Lower lobe of right lung (tissue), 2 donors: ENCODE measurements around the gene RAB21. TPM values are rescaled to one million over a fixed set of nuclear protein-coding genes. Genes with fewer than 3 reads are reported as not detected.

Experiments
- ATAC-seq, 2 donors: fragments of 200-7000 bp; cut with Tn5 transposase; one replicate each; pipeline ENCODE4 v1.9.1; 2020 to 2022; ENCODE audit warnings: mild to moderate bottlenecking in 2 of 2, moderate library complexity in 2 of 2
- DNase-seq: peaks from one replicate; pipeline ENCODE4 v3.0.0-alpha.2; 2020
- H3K27ac ChIP-seq: fragments of 200-600 bp; one replicate; pipeline ENCODE4 v1.8.0; 2022
- H3K27me3 ChIP-seq: fragments of 200-600 bp; one replicate; pipeline ENCODE4 v1.8.0; 2022; ENCODE audit warnings: low read depth
- H3K36me3 ChIP-seq: fragments of 200-600 bp; one replicate; pipeline ENCODE4 v1.8.0; 2022; ENCODE audit warnings: mild to moderate bottlenecking
- H3K4me1 ChIP-seq: fragments of 200-600 bp; one replicate; pipeline ENCODE4 v1.8.0; 2022
- H3K4me3 ChIP-seq: fragments of 200-600 bp; one replicate; pipeline ENCODE4 v1.8.0; 2022; ENCODE audit warnings: mild to moderate bottlenecking
- H3K9me3 ChIP-seq: fragments of 200-600 bp; one replicate; pipeline ENCODE4 v1.8.0; 2022
- intact Hi-C: fragments of 100-400 bp; cut with DNase I; formaldehyde crosslinking; loops from one replicate; pipeline ENCODE4 v1.11.0; 2022
- total RNA-seq: library from RNA; stranded (reverse); fragmentation: NEBNext Ultra II Directional; extraction: Animal tissue kit (Norgen Biotek cat#: 25700); gene quantifications from one replicate; pipeline ENCODE4 v1.2.1, GENCODE V29; 2021
- TF ChIP-seq, protein P1 (sequence below): fragments of 200-600 bp; IDR thresholded peaks from one replicate; pipeline ENCODE4 v1.8.0; 2022; ENCODE audit warnings: antibody characterized with exemption, mild to moderate bottlenecking
- donor health status: DM: no; HTN: yes; CAD: no; lungs with severe emphysema.

Gene RAB21
- total RNA-seq, 1 donor from 2014 or later, result 67.1 TPM

DNA sequence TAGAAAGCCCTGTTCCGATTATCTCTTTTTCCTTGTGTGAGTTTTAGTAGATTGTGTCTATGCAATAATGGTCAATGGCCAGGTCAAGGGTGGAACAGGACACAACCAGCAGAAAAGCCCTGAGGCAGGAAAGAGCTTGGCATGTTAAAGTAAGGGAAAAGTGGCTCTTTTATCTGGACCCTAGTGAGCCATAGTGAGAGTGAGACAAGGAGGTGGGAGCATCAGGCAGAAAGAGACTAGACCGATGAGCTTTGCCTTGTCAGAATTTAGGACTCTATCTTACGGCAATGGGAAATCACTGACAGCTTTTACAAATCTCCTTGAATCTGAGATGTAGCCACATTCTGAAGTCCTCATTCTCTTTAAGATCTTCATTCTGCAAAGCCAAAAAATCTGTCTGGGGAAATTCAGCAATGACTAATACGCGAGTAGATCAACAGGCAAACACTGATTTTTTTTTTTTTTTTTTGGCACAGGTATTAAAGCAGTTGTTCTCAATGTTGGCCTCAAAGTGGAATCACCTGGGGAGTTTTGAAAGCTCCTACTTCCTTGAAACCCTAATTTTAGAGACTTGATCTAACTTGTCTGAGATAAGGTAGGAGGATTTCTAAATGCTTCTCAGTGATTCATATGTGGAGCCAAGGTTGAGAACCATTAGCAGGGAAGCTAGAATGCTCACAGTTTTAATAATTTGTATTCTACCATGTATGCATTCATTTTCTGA, 34.9 kb upstream of the RAB21 start:
- Histone ChIP-seq H3K27me3 (no peaks in the 10 kb centered on the region), H3K4me1 (no peaks in the 10 kb centered on the region), H3K9me3 (no peaks in the 10 kb centered on the region), H3K36me3 (no peaks in the 10 kb centered on the region), H3K4me3 (no peak overlapping the region), H3K27ac (no peak overlapping the region)
- TF ChIP-seq, protein P1, sequence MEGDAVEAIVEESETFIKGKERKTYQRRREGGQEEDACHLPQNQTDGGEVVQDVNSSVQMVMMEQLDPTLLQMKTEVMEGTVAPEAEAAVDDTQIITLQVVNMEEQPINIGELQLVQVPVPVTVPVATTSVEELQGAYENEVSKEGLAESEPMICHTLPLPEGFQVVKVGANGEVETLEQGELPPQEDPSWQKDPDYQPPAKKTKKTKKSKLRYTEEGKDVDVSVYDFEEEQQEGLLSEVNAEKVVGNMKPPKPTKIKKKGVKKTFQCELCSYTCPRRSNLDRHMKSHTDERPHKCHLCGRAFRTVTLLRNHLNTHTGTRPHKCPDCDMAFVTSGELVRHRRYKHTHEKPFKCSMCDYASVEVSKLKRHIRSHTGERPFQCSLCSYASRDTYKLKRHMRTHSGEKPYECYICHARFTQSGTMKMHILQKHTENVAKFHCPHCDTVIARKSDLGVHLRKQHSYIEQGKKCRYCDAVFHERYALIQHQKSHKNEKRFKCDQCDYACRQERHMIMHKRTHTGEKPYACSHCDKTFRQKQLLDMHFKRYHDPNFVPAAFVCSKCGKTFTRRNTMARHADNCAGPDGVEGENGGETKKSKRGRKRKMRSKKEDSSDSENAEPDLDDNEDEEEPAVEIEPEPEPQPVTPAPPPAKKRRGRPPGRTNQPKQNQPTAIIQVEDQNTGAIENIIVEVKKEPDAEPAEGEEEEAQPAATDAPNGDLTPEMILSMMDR, result no peak
- DNase-seq, result no peak
- intact Hi-C loops, result no loop called here
- ATAC-seq, result peak in 1 of 2 donors; percentile 33

DNA sequence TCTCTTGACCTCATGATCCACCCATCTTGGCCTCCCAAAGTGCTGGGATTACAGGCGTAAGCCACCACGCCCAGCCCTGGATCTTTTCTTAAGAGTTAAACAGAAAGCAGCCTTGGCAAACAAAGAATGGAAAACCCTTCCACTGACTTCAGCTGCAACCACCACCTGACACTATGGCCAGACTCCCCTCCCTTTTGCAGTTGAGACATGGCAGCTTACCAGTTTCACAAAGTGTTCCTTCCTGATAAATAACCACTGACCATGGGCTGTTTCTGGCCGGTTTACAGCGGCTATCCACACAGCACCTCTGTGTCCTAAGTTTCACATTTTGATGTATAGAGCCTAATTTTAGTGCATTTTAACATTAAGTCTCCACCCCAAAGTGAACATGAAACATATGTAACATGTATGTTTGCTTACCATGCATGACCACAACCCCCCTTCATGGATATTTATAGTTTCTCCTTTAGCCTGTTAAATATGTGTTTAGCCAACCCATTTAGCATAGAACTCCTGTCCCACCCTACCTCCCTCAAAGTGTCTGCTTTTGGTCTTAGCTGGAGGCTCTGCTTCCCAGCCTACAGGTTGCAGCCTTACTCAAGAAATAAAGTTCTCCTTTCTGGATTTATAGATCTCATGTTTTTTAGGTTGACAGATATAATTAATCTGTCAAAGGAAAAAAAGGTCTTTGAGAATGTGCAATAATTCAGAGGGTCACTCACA, 32.7 kb upstream of the RAB21 start:
- intact Hi-C loops, result no loop called here
- H3K36me3 ChIP-seq, result no peaks in the 10 kb centered on the region
- no peaks in the 10 kb centered on the region for H3K27me3 ChIP-seq
- no peaks in the 10 kb centered on the region for H3K4me1 ChIP-seq
- DNase-seq (no peak), ATAC-seq (no peak)
- H3K9me3 ChIP-seq, result no peaks in the 10 kb centered on the region
- TF ChIP-seq, protein P1, result no peak
- H3K4me3 ChIP-seq, result no peak overlapping the region
- H3K27ac ChIP-seq, result no peak overlapping the region

DNA sequence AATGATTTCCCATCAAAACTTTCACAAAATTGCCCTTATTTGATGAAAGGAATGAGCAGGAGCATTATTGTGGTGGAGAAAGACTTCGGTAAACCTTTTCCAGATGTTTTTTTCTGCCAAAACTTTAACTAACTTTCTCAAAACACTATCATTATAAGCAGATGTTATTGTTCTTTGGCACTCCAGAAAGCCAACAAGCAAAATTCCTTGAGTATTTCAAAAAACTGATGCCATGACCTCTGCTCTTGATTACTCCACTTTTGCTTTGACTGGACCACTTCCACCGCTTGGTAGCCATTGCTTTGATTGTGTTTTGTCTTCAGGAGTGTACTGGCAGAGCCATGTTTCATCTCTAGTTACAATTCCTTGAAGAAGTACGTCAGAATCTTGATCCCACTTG, 29.7 kb upstream of the RAB21 start:
- no peak for DNase-seq
- TF ChIP-seq, protein P1, result no peak
- intact Hi-C loops, result no loop called here

DNA sequence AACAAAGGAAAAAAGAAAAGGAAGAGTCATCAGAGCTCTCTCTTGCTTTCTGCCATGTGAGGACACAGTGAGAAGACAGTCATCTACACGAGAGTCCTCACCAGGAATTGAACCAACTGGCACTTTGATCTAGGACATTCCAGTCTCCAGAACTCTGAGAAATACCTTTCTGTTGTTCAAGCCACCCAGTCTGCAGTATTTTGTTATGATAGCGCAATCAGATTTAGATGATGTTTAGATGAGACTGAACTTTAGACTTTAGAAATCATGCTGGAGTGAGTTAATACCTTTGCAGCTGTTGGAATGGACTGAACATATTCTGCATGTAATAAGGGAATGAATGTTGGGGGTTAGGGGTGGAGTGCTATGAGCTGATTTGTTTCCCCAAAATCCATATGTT, 28.1 kb upstream of the RAB21 start:
- H3K27me3 ChIP-seq, result no peaks in the 10 kb centered on the region
- TF ChIP-seq, protein P1, result no peak
- H3K36me3 ChIP-seq, result no peaks in the 10 kb centered on the region
- ATAC-seq, result no peak
- no peak overlapping the region for H3K4me3 ChIP-seq
- intact Hi-C loops, result no loop called here
- no peak overlapping the region for H3K27ac ChIP-seq
- H3K9me3 ChIP-seq, result no peaks in the 10 kb centered on the region
- no peak for DNase-seq
- H3K4me1 ChIP-seq, result no peaks in the 10 kb centered on the region

More for the DNA sequence above, 29.7 kb upstream of the RAB21 start:
- Histone ChIP-seq H3K27ac (no peak overlapping the region), H3K27me3 (no peaks in the 10 kb centered on the region), H3K9me3 (no peaks in the 10 kb centered on the region), H3K36me3 (no peaks in the 10 kb centered on the region), H3K4me3 (no peak overlapping the region), H3K4me1 (no peaks in the 10 kb centered on the region)
- ATAC-seq, result no peak

DNA sequence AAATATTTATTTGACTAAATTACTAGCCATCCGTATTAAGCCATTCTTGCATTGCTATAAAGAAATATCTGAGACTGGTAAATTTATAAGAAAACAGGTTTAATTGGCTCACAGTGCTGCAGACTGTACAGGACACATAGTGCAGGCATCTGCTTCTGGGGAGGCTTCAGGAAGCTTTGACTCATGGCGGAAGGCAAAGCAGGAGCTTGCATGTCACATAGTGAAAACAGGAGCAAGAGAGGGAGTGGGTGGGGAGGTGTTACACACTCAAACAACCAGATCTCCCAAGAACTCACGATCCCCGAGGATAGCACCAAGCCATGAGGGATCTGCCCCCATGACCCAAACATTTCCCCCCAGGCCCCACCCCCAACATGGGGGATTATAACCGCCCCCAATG, 26.7 kb upstream of the RAB21 start:
- H3K27ac ChIP-seq, result no peak overlapping the region
- no peaks in the 10 kb centered on the region for H3K27me3 ChIP-seq
- ATAC-seq (no peak), DNase-seq (no peak)
- intact Hi-C loops, result no loop called here
- TF ChIP-seq, protein P1, result no peak
- no peaks in the 10 kb centered on the region for H3K36me3 ChIP-seq
- no peaks in the 10 kb centered on the region for H3K9me3 ChIP-seq
- no peak overlapping the region for H3K4me3 ChIP-seq
- H3K4me1 ChIP-seq, result no peaks in the 10 kb centered on the region
